HG03064 (cell line): Measurements from ENCODE around the gene AFG3L2.

Experiments
- ATAC-seq: cut with Tn5 transposase; IDR thresholded peaks from one replicate; pipeline ENCODE4 v1.9.1; 2021; ENCODE audit warnings: low read depth; ENCODE audit not compliant: unreplicated experiment

AFG3L2 gene

DNA sequence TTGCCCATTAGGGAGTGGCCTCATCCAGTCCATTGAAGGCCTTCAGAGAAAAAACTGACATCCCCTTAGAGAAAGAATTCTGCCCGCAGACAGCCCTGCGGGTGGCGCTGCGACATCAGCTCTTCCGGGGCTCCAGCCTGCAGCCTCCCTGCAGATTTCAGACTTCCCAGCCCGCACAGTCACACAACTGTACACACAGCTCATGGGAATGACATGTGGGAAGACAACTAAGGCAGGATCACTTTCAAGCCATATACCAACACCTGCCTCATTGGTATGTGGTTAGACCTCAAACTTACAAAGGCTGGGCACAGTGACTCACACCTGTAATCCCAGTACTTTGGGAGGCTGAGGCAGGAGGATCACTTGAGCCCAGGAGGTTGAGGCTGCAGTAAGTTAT lies 93.8 kb downstream of the AFG3L2 start:
- ATAC-seq: no peak

- no peak for ATAC-seq
Measured at GRCh38 chr18:12282442-12283039, 94.5 kb downstream of the AFG3L2 start.

- no peak for ATAC-seq
Measured at GRCh38 chr18:12281861-12282260, 95.2 kb downstream of the AFG3L2 start.

DNA sequence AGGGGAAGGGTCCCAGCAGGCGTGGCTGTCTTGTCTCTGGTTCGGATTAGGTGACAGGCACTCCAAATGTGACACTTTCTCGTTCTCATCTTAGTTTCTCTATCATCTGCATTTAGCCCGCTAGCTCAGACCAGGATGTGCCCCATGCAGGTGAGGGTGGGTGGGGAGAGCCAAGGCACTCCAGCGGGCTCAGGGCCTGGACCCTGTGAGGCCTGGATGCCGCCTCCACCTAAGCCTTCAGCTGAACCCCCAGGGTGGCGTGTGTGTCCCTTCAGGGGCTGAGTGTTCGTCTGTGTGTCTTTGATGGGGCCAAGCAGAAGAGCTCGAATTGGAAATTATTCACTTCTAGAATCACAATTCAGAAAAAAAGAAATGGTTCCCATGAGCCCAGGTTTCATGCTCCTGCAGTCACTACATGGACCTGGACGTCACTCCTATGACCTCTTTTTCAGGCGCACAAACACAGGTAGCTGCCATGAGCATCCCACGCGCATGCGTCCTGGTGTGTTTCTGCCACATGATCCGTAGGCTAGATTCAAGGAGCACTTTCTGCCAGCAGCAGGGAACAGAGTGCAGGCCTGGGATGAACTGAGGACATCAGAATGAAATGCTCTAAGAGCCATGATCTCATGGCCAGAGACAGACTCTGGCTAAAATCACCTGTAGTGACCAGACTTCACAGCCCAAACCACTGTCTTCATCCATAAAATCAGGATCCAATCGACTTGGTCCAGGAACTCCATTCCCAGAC lies 97.1 kb downstream of the AFG3L2 start:
- ATAC-seq: no peak
